SK-N-SH treated with all-trans-retinoic acid at 6 μM for 48 hours (cell line): ENCODE measurements around the gene CYSRT1.

Source experiments
- ATAC-seq: fragments of 200-7000 bp; cut with Tn5 transposase; 3 replicates; pipeline ENCODE4 v1.9.1; 2020; ENCODE audit warnings: mild to moderate bottlenecking, moderate library complexity
- BACH2 ChIP-seq: fragments of 250-450 bp; sonication (Bioruptor Pico); IDR thresholded peaks from 2 replicates; pipeline ENCODE4 v1.9.0; 2021; ENCODE audit warnings: mild to moderate bottlenecking, borderline replicate concordance
- CREB5 ChIP-seq: fragments of 250-450 bp; sonication (Bioruptor Pico); IDR thresholded peaks from 2 replicates; pipeline ENCODE4 v1.5.1; 2020; ENCODE audit warnings: low read depth, mild to moderate bottlenecking, moderate library complexity
- CSDC2 ChIP-seq: fragments of 250-450 bp; sonication (Bioruptor Pico); IDR thresholded peaks from 2 replicates; pipeline ENCODE4 v1.5.0; 2020; ENCODE audit warnings: mild to moderate bottlenecking, moderate library complexity
- ESRRG ChIP-seq: fragments of 250-450 bp; sonication (Bioruptor Pico); IDR thresholded peaks from 2 replicates; pipeline ENCODE4 v1.6.1; 2021; ENCODE audit warnings: mild to moderate bottlenecking
- GLIS3 ChIP-seq: fragments of 250-450 bp; sonication (Bioruptor Pico); IDR thresholded peaks from 2 replicates; pipeline ENCODE4 v1.5.0; 2020; ENCODE audit warnings: mild to moderate bottlenecking, moderate library complexity
- ISL1 ChIP-seq: fragments of 250-450 bp; sonication (Bioruptor Pico); IDR thresholded peaks from 2 replicates; pipeline ENCODE4 v2.1.2; 2022; ENCODE audit warnings: mild to moderate bottlenecking, moderate library complexity
- OSR1 ChIP-seq: fragments of 250-450 bp; sonication (Bioruptor Pico); IDR thresholded peaks from 2 replicates; pipeline ENCODE4 v1.8.0; 2022; ENCODE audit warnings: moderate library complexity, mild to moderate bottlenecking, inconsistent platforms
- PPARA ChIP-seq: fragments of 250-450 bp; sonication (Bioruptor Pico); IDR thresholded peaks from 2 replicates; pipeline ENCODE4 v1.5.0; 2020; ENCODE audit warnings: mild to moderate bottlenecking, borderline replicate concordance
- RARB ChIP-seq: fragments of 250-450 bp; sonication (Bioruptor Pico); IDR thresholded peaks from 2 replicates; pipeline ENCODE4 v1.8.0; 2021; ENCODE audit warnings: mild to moderate bottlenecking, moderate library complexity
- SNAI2 ChIP-seq: fragments of 250-450 bp; sonication (Bioruptor Pico); IDR thresholded peaks from 2 replicates; pipeline ENCODE4 v1.5.0; 2020; ENCODE audit warnings: mild to moderate bottlenecking, moderate library complexity
- TCF4 ChIP-seq: fragments of 250-450 bp; sonication (Bioruptor Pico); IDR thresholded peaks from 2 replicates; pipeline ENCODE4 v1.8.0; 2021; ENCODE audit warnings: mild to moderate bottlenecking, moderate library complexity, borderline replicate concordance
- TOX ChIP-seq: fragments of 250-450 bp; sonication (Bioruptor Pico); IDR thresholded peaks from 2 replicates; pipeline ENCODE4 v1.8.0; 2021; ENCODE audit warnings: mild to moderate bottlenecking, moderate library complexity, borderline replicate concordance
- TSHZ2 ChIP-seq: fragments of 250-450 bp; sonication (Bioruptor Pico); IDR thresholded peaks from 2 replicates; pipeline ENCODE4 v1.5.0; 2020; ENCODE audit warnings: mild to moderate bottlenecking, moderate library complexity
- ZC3H10 ChIP-seq: fragments of 250-450 bp; sonication (Bioruptor Pico); IDR thresholded peaks from 2 replicates; pipeline ENCODE4 v1.5.1; 2021; ENCODE audit warnings: mild to moderate bottlenecking, moderate library complexity
- ZFP30 ChIP-seq: fragments of 450-650 bp; formaldehyde crosslinking; IDR thresholded peaks from 2 replicates; pipeline ENCODE4 v1.5.0; 2022; ENCODE audit warnings: mild to moderate bottlenecking, moderate library complexity
- ZNF70 ChIP-seq: fragments of 450-650 bp; formaldehyde crosslinking; IDR thresholded peaks from 2 replicates; pipeline ENCODE4 v1.5.0; 2020; ENCODE audit warnings: mild to moderate bottlenecking, moderate library complexity
- ZNF8 ChIP-seq: fragments of 450-650 bp; formaldehyde crosslinking; IDR thresholded peaks from 2 replicates; pipeline ENCODE4 v1.5.0; 2020; ENCODE audit warnings: mild to moderate bottlenecking, moderate library complexity
- TF ChIP-seq, protein P1 (sequence below): fragments of 250-450 bp; sonication (Bioruptor Pico); IDR thresholded peaks from 2 replicates; pipeline ENCODE4 v1.5.1; 2021; ENCODE audit warnings: mild to moderate bottlenecking, moderate library complexity

Gene CYSRT1

GRCh38 chr9:137194388-137194787 lies 30.6 kb upstream of the CYSRT1 start (continued):
- TF ChIP-seq CREB5 (CRISPR knock-in tag) (no peak), OSR1 (CRISPR knock-in tag) (no peak)

GRCh38 chr9:137194909-137195308 lies 30.1 kb upstream of the CYSRT1 start:
- TF ChIP-seq ZC3H10 (CRISPR knock-in tag) = no peak
- no peak for TF ChIP-seq ZNF70 (CRISPR knock-in tag)
- no peak for TF ChIP-seq RARB (CRISPR knock-in tag)
- no peak for TF ChIP-seq PPARA (CRISPR knock-in tag)
- no peak for TF ChIP-seq ISL1 (CRISPR knock-in tag)
- no peak for TF ChIP-seq TSHZ2 (CRISPR knock-in tag)
- no peak for ATAC-seq

GRCh38 chr9:137195525-137196220 lies 29.3 kb upstream of the CYSRT1 start:
- no peak for ATAC-seq
- TF ChIP-seq ESRRG (CRISPR knock-in tag) (no peak), ZFP30 (CRISPR knock-in tag) (no peak), GLIS3 (CRISPR knock-in tag) (no peak), TCF4 (CRISPR knock-in tag) (no peak), BACH2 (CRISPR knock-in tag) (no peak), CREB5 (CRISPR knock-in tag) (no peak), ZNF8 (CRISPR knock-in tag) (no peak), ZNF70 (CRISPR knock-in tag) (no peak), SNAI2 (CRISPR knock-in tag) (no peak)
- TF ChIP-seq, protein P1, sequence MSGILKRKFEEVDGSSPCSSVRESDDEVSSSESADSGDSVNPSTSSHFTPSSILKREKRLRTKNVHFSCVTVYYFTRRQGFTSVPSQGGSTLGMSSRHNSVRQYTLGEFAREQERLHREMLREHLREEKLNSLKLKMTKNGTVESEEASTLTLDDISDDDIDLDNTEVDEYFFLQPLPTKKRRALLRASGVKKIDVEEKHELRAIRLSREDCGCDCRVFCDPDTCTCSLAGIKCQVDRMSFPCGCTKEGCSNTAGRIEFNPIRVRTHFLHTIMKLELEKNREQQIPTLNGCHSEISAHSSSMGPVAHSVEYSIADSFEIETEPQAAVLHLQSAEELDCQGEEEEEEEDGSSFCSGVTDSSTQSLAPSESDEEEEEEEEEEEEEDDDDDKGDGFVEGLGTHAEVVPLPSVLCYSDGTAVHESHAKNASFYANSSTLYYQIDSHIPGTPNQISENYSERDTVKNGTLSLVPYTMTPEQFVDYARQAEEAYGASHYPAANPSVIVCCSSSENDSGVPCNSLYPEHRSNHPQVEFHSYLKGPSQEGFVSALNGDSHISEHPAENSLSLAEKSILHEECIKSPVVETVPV = no peak
- TF ChIP-seq, all 23 proteins: peak for 0

GRCh38 chr9:137198051-137198901 lies 26.7 kb upstream of the CYSRT1 start:
- ATAC-seq = no peak
- TF ChIP-seq ZC3H10 (CRISPR knock-in tag) = no peak
- no peak for TF ChIP-seq ESRRG (CRISPR knock-in tag)
- no peak for TF ChIP-seq ISL1 (CRISPR knock-in tag)
- TF ChIP-seq, protein P1 = no peak
- no peak for TF ChIP-seq CSDC2 (CRISPR knock-in tag)
- no peak for TF ChIP-seq SNAI2 (CRISPR knock-in tag)
- no peak for TF ChIP-seq TOX (CRISPR knock-in tag)
- TF ChIP-seq BACH2 (CRISPR knock-in tag) = no peak
- no peak for TF ChIP-seq PPARA (CRISPR knock-in tag)
- TF ChIP-seq ZFP30 (CRISPR knock-in tag) = no peak
